ENCODE data around the gene SERPINE2.

DNA sequence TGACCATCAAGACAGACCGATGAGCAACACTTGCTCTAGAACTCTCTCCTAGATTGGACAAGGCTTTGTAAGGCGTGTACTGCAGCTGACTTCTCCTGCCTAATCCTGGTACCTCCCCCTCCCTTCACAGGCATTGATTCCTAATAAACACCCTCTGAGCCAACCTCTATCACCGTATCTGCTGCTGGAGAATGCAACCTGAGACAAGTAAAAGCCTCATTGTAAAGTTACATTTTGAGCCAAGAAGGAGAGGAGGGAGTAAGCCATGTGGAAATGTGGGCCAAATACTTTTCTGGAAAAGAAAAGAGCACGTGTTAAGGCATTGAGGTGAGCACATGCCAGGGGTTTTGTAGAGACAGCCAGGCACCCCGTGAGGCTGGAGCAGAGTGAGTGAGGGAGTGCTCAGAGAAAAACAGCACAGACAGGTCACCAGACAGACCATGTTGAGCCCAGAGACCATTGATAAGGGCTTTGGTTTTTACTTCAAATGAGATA lies 91.3 kb downstream of the SERPINE2 start:
- no peak for TF ChIP-seq EZH2phosphoT487 (IDR thresholded peaks at IDR 0.05; ENCODE audit: insufficient read depth, low read depth)
- no peak for TF ChIP-seq EZH2 (IDR thresholded peaks at IDR 0.05; ENCODE audit: insufficient read depth, poor library complexity, severe bottlenecking)

All from GM23248 (cell line).